GM21528 (cell line): Measurements from ENCODE around the gene EBLN2.
"Not testable (repeated sequence)": the region's sequence is repeated elsewhere in the genome, so short reads cannot be mapped to it uniquely, and the experiment has no call there.

Source experiments
- ATAC-seq: cut with Tn5 transposase; IDR thresholded peaks from one replicate; pipeline ENCODE4 v1.9.1; 2021; ENCODE audit warnings: mild to moderate bottlenecking, moderate library complexity; ENCODE audit not compliant: unreplicated experiment, low FRiP score

The EBLN2 gene

GRCh38 chr3:73056845-73057150 is 4.7 kb upstream of the EBLN2 start:
- no peak for ATAC-seq

GRCh38 chr3:73060302-73060723 is 1.1 kb upstream of the EBLN2 start:
- no peak for ATAC-seq

- not testable (repeated sequence) for ATAC-seq
Observed at GRCh38 chr3:73066243-73066642, 4.8 kb downstream of the EBLN2 start.

- no peak for ATAC-seq
Observed at GRCh38 chr3:73068419-73068818, 7.0 kb downstream of the EBLN2 start.

GRCh38 chr3:73069187-73069586 is 7.7 kb downstream of the EBLN2 start:
- no peak for ATAC-seq

- no peak for ATAC-seq
Observed at GRCh38 chr3:73069775-73070444, 8.5 kb downstream of the EBLN2 start.

GRCh38 chr3:73070675-73071575 is 9.5 kb downstream of the EBLN2 start:
- ATAC-seq, result no peak

- ATAC-seq, result no peak
Observed at GRCh38 chr3:73071952-73072351, 10.5 kb downstream of the EBLN2 start.

GRCh38 chr3:73072634-73073033 is 11.2 kb downstream of the EBLN2 start:
- no peak for ATAC-seq

- ATAC-seq, result no peak
Observed at GRCh38 chr3:73073091-73073707, 11.7 kb downstream of the EBLN2 start.

- ATAC-seq, result no peak
Observed at GRCh38 chr3:73074781-73075180, 13.3 kb downstream of the EBLN2 start.

GRCh38 chr3:73080216-73080966 is 18.9 kb downstream of the EBLN2 start:
- ATAC-seq, result no peak

GRCh38 chr3:73081140-73081539 is 19.7 kb downstream of the EBLN2 start:
- ATAC-seq, result no peak

- no peak for ATAC-seq
Observed at GRCh38 chr3:73084170-73084569, 22.7 kb downstream of the EBLN2 start.

GRCh38 chr3:73086071-73086494 is 24.6 kb downstream of the EBLN2 start:
- ATAC-seq, result no peak

GRCh38 chr3:73094129-73094528 is 32.7 kb downstream of the EBLN2 start:
- no peak for ATAC-seq

GRCh38 chr3:73094951-73095350 is 33.5 kb downstream of the EBLN2 start:
- no peak for ATAC-seq

- ATAC-seq, result no peak
Observed at GRCh38 chr3:73096169-73096568, 34.7 kb downstream of the EBLN2 start.

- no peak for ATAC-seq
Observed at GRCh38 chr3:73098026-73098425, 36.6 kb downstream of the EBLN2 start.

- no peak for ATAC-seq
Observed at GRCh38 chr3:73098873-73099272, 37.4 kb downstream of the EBLN2 start.
